Upper lobe of left lung (tissue), 4 donors: ENCODE data around the gene AOAH.
A peak's percentile ranks its signal among the peaks of the same experiment; 100 is the strongest.

Experiments
- EP300 ChIP-seq, 4 donors: sonication (generic); formaldehyde crosslinking; IDR thresholded peaks; one replicate each; pipeline ENCODE4 v1.5.1; 2017; ENCODE audit warnings: antibody characterized with exemption in 4 of 4, control low read depth in 2 of 4
- POLR2A ChIP-seq, 4 donors: fragments of 450-650 bp; IDR thresholded peaks; one replicate each; pipeline ENCODE4 v1.5.1; 2016 to 2017; ENCODE audit warnings: antibody characterized with exemption in 4 of 4, mild to moderate bottlenecking in 2 of 4
- POLR2AphosphoS5 ChIP-seq, 2 donors: sonication (generic); formaldehyde crosslinking; IDR thresholded peaks; one replicate each; pipeline ENCODE4 v1.5.1; 2017; ENCODE audit warnings: antibody characterized with exemption in 2 of 2
- TF ChIP-seq, protein P1 (sequence below), 6 experiments: fragments of 450-650 bp in 4 of 6; fragments of 200-600 bp in 2 of 6; sonication (generic) in 2 of 6; IDR thresholded peaks; one replicate each; pipeline ENCODE4 v1.5.1; 2016 to 2019; ENCODE audit warnings: antibody characterized with exemption in 6 of 6

DNA sequence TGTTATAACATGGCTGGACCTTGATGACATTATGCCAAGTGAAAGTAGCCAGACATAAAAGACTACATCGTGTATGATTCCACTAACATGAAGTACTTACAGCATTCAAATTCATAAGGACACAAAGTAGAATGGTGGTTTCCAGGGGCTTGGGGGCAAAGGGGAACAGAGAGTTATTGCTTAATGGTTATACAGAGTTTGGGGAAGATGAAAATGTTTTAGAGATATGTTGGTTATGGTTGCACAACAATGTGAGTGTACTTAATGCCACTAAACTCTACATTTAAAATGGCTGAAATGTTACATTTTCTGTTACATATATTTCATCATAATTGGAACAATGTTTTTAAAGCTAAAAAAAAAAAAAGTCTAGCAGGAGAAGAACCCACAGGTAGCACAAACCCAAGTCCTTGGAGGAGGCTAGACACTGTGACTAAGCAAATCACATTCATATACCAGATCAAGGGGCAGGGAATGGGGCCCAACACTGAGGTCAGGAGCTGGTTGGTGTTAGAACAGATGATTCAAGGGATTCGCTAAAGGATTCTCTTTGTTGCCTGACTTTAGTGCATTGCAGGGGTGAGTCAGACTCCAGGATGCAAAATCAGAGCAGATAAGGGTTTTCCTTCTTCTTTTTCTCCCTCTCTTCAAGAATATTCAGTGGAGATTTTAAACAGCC, 25.1 kb upstream of the AOAH start:
- TF ChIP-seq, protein P1, sequence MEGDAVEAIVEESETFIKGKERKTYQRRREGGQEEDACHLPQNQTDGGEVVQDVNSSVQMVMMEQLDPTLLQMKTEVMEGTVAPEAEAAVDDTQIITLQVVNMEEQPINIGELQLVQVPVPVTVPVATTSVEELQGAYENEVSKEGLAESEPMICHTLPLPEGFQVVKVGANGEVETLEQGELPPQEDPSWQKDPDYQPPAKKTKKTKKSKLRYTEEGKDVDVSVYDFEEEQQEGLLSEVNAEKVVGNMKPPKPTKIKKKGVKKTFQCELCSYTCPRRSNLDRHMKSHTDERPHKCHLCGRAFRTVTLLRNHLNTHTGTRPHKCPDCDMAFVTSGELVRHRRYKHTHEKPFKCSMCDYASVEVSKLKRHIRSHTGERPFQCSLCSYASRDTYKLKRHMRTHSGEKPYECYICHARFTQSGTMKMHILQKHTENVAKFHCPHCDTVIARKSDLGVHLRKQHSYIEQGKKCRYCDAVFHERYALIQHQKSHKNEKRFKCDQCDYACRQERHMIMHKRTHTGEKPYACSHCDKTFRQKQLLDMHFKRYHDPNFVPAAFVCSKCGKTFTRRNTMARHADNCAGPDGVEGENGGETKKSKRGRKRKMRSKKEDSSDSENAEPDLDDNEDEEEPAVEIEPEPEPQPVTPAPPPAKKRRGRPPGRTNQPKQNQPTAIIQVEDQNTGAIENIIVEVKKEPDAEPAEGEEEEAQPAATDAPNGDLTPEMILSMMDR (IDR thresholded peaks at IDR 0.05): no peak
- TF ChIP-seq POLR2A (IDR thresholded peaks at IDR 0.05) (no peak), EP300 (IDR thresholded peaks at IDR 0.05) (no peak), POLR2AphosphoS5 (IDR thresholded peaks at IDR 0.05) (peak in 1 of 2 donors; percentile 19)
